Stromal cell of bone marrow (primary cell): Measurements from ENCODE around the gene GPR34.

Experiments used
- DNase-seq: peaks from one replicate; pipeline ENCODE4 v3.0.0-alpha.2; 2012; ENCODE audit warnings: low read depth

GPR34 gene

DNA sequence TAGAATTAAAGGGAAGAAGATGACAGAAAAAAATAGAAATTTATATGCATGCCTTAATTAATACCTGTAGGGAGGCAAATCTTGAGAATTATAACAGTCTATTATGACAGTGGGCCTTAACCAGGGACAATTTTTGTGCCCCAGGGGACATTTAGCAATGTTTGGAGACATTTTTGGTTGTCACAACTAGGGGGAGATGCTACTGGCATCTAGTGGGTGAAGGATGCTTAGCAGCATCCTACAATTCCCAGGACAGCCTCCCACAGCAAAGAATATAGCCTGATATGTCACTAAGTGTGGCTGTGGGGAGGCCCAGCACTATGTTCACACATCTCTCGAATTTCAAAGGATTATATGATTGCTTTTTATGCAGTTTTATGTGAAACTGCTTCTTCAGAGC, 45.8 kb downstream of the GPR34 start:
- DNase-seq, result no peak

DNA sequence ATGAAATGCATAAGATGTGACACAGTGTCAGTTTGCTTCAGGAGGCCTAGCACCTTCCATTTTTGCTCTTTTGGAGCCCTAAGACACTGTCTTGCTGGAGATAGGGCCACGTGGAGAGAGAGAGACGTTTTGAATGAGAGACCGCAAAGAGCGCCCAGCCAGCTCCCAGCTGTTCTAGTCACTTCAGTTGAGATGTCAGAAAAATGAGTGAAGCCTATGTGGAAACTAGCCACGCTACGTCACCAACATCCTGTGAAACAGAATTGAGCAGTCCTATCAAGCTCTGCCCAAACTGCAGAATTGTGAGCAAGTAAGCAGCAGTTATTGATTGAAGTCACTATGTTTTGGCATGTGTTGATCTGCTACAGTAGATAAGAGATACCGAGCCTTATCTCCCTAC, 48.3 kb downstream of the GPR34 start:
- DNase-seq, result no peak

DNA sequence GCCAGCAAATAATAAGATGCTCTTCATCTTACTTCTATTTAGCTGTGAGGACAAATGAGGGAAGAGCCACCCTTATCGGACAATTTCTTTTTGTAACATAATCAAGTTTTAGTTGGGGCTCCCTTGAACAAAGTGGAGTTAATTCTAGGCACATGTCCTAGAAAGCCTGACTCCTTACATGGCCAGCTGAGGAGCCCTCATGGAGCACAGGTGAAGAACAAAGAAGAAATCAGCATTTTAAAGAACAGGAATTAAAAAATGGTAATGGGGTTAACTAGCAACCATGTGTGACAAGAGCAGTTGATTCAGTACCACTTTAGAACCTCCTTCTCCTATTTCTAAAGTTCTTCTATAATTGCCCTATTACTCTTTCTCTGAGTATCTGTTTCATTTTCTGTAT, 51.1 kb downstream of the GPR34 start:
- no peak for DNase-seq
